GM12801 (cell line): Measurements from ENCODE around the gene NELFA.

Source experiments
- CTCF ChIP-seq: IDR thresholded peaks from one replicate; pipeline ENCODE4 v1.5.1; 2011; ENCODE audit warnings: control low read depth; ENCODE audit not compliant: insufficient read length; ENCODE audit errors: extremely low read depth

NELFA gene

GRCh38 chr4:1978741-1979476, 29.9 kb downstream of the NELFA start:
- TF ChIP-seq CTCF = no peak

GRCh38 chr4:1978226-1978625, 30.5 kb downstream of the NELFA start:
- TF ChIP-seq CTCF = no peak

- no peak for TF ChIP-seq CTCF
Observed at GRCh38 chr4:1976416-1977352, 32.1 kb downstream of the NELFA start.

GRCh38 chr4:1975880-1976279, 32.9 kb downstream of the NELFA start:
- no peak for TF ChIP-seq CTCF

GRCh38 chr4:1975391-1975801, 33.4 kb downstream of the NELFA start:
- no peak for TF ChIP-seq CTCF

GRCh38 chr4:1974840-1975239, 33.9 kb downstream of the NELFA start:
- no peak for TF ChIP-seq CTCF

GRCh38 chr4:1973661-1974060, 35.1 kb downstream of the NELFA start:
- no peak for TF ChIP-seq CTCF
